ENCODE results near the gene TBC1D20. TPM values are rescaled to one million over a fixed set of nuclear protein-coding genes. Genes with fewer than 3 reads are reported as not detected.

The TBC1D20 gene
- total RNA-seq, 1 donor from 2014 or later: 40.6 TPM

DNA sequence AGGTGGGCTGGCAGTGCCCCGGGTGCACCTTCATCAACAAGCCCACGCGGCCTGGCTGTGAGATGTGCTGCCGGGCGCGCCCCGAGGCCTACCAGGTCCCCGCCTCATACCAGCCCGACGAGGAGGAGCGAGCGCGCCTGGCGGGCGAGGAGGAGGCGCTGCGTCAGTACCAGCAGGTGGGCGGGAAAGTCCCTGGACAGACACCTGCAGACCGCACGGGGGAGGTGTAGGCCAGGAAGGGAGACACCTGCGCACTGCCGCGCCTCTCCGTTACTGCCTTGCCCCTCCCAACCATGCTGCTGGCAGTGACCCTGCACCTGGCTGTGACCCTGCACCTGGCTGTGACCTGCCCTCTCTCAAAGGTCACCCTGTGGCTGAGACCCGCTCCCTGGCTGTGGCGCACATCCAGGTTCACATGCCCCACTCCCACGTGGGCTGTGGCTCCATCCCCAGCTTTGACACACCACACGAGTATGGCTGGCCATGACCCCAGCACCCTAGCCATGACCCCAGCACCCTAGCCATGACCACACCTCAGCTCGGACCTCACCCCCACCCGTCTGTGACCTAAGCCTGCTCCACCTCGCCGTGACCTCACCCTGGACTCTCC is 42.7 kb downstream of the TBC1D20 start:
- H3K27ac Mint-ChIP-seq (ENCODE audit: unreplicated experiment): no peak overlapping the region
- Histone ChIP-seq H4K20me1 (ENCODE audit: insufficient read depth, low read length) (peaks cover 16% of the 10 kb centered on the region), H3K27me3 (ENCODE audit: insufficient read depth, low read length) (no peaks in the 10 kb centered on the region), H3K79me2 (ENCODE audit: insufficient read depth, low read length) (peaks cover 3% of the 10 kb centered on the region), H3K9me3 (ENCODE audit: insufficient read depth, low read depth, low read length) (no peaks in the 10 kb centered on the region), H3K27ac (ENCODE audit: low read depth, low read length) (no peak overlapping the region), H2AFZ (ENCODE audit: low read depth, low read length) (no peak overlapping the region), H3K4me2 (ENCODE audit: low read length) (no peak overlapping the region), H3K4me3 (ENCODE audit: insufficient read depth, low read depth, low read length) (no peak overlapping the region), H3K9ac (ENCODE audit: low read length) (no peak overlapping the region), H3K36me3 (ENCODE audit: insufficient read depth, low read length) (peaks cover 6% of the 10 kb centered on the region), H3K4me1 (ENCODE audit: insufficient read depth, low read length) (no peaks in the 10 kb centered on the region)
- H3K27me3 Mint-ChIP-seq (ENCODE audit: low read depth, unreplicated experiment): no peaks in the 10 kb centered on the region
- no peak for FAIRE-seq
- H3K4me1 Mint-ChIP-seq (ENCODE audit: low read depth, unreplicated experiment): peaks cover 3% of the 10 kb centered on the region
- no peaks in the 10 kb centered on the region for H3K9me3 Mint-ChIP-seq (ENCODE audit: unreplicated experiment)
- TF ChIP-seq, protein P1, sequence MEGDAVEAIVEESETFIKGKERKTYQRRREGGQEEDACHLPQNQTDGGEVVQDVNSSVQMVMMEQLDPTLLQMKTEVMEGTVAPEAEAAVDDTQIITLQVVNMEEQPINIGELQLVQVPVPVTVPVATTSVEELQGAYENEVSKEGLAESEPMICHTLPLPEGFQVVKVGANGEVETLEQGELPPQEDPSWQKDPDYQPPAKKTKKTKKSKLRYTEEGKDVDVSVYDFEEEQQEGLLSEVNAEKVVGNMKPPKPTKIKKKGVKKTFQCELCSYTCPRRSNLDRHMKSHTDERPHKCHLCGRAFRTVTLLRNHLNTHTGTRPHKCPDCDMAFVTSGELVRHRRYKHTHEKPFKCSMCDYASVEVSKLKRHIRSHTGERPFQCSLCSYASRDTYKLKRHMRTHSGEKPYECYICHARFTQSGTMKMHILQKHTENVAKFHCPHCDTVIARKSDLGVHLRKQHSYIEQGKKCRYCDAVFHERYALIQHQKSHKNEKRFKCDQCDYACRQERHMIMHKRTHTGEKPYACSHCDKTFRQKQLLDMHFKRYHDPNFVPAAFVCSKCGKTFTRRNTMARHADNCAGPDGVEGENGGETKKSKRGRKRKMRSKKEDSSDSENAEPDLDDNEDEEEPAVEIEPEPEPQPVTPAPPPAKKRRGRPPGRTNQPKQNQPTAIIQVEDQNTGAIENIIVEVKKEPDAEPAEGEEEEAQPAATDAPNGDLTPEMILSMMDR (IDR thresholded peaks at IDR 0.05; ENCODE audit: insufficient read depth, low read depth, low read length): no peak
- no peak for TF ChIP-seq EZH2 (IDR thresholded peaks at IDR 0.05; ENCODE audit: insufficient read depth, low read length)
- DNase-seq (ENCODE audit: low read depth): no peak
- H3K36me3 Mint-ChIP-seq (ENCODE audit: low read depth, unreplicated experiment): peaks cover 36% of the 10 kb centered on the region
- no peak overlapping the region for H3K4me3 Mint-ChIP-seq (ENCODE audit: unreplicated experiment)

DNA sequence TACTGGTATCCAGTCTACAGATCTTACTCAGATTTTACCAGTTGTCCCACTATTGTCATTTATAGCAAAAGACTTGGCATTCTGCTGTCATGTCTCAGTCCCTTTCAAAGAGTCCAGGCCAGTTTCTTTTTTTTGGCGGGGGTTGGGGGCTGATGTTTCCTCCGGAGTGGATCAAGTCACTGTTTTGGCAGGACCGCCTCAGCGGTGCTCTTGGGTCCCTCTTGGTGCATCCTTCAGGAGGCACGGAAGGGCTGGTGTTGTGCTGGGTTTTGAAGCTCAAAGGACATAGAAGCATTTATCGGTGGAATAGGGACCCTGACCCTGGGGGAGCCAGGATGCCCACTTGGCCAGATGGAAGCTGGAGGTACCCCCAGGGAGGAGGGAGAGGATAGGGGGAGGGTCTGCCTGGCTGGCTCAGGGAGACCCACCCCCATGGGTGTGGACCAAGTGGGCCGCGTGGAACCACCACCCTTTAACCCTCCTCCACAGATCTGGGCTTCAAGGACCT is 43.4 kb downstream of the TBC1D20 start:
- Histone ChIP-seq H3K4me2 (ENCODE audit: low read length) (no peak overlapping the region), H2AFZ (ENCODE audit: low read depth, low read length) (no peak overlapping the region), H3K36me3 (ENCODE audit: insufficient read depth, low read length) (peaks cover 6% of the 10 kb centered on the region), H3K4me1 (ENCODE audit: insufficient read depth, low read length) (no peaks in the 10 kb centered on the region), H4K20me1 (ENCODE audit: insufficient read depth, low read length) (peaks cover 21% of the 10 kb centered on the region), H3K9ac (ENCODE audit: low read length) (no peak overlapping the region), H3K27ac (ENCODE audit: low read depth, low read length) (no peak overlapping the region), H3K9me3 (ENCODE audit: insufficient read depth, low read depth, low read length) (no peaks in the 10 kb centered on the region), H3K4me3 (ENCODE audit: insufficient read depth, low read depth, low read length) (no peak overlapping the region), H3K27me3 (ENCODE audit: insufficient read depth, low read length) (no peaks in the 10 kb centered on the region), H3K79me2 (ENCODE audit: insufficient read depth, low read length) (peaks cover 8% of the 10 kb centered on the region)
- FAIRE-seq (no peak), DNase-seq (ENCODE audit: low read depth) (no peak)
- H3K27me3 Mint-ChIP-seq (ENCODE audit: low read depth, unreplicated experiment): no peaks in the 10 kb centered on the region
- peaks cover 3% of the 10 kb centered on the region for H3K4me1 Mint-ChIP-seq (ENCODE audit: low read depth, unreplicated experiment)
- no peaks in the 10 kb centered on the region for H3K9me3 Mint-ChIP-seq (ENCODE audit: unreplicated experiment)
- peaks cover 32% of the 10 kb centered on the region for H3K36me3 Mint-ChIP-seq (ENCODE audit: low read depth, unreplicated experiment)
- no peak overlapping the region for H3K27ac Mint-ChIP-seq (ENCODE audit: unreplicated experiment)
- no peak overlapping the region for H3K4me3 Mint-ChIP-seq (ENCODE audit: unreplicated experiment)
- TF ChIP-seq EZH2 (IDR thresholded peaks at IDR 0.05; ENCODE audit: insufficient read depth, low read length): no peak
- TF ChIP-seq, protein P1 (IDR thresholded peaks at IDR 0.05; ENCODE audit: insufficient read depth, low read depth, low read length): no peak

DNA sequence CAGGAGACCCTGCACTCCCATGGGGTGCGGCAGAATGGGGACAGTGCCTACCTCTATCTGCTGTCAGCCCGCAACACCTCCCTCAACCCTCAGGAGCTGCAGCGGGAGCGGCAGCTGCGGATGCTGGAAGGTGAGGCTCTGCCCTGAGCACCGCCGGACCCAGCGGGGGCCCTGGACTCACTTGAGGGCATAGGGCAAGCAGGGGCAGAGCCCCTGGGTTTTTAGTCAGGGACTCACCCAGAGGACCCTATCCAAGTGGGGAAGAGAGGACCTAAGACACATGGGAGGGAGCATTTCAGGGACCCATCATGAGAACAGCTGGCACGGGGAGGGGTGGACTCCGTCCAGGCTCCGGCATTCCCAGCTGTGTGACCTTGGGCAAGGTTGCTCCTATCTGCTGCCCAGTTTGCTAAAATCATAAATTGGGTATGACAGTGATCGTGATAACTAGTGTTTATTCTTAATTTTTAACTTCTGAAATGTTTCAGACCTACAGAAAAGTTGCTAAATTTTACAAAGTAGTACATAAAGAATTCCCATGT is 44.5 kb downstream of the TBC1D20 start:
- no peaks in the 10 kb centered on the region for H3K9me3 Mint-ChIP-seq (ENCODE audit: unreplicated experiment)
- Histone ChIP-seq H3K9me3 (ENCODE audit: insufficient read depth, low read depth, low read length) (no peaks in the 10 kb centered on the region), H3K27me3 (ENCODE audit: insufficient read depth, low read length) (no peaks in the 10 kb centered on the region), H2AFZ (ENCODE audit: low read depth, low read length) (no peak overlapping the region), H3K4me3 (ENCODE audit: insufficient read depth, low read depth, low read length) (no peak overlapping the region), H4K20me1 (ENCODE audit: insufficient read depth, low read length) (peaks cover 30% of the 10 kb centered on the region), H3K9ac (ENCODE audit: low read length) (no peak overlapping the region), H3K36me3 (ENCODE audit: insufficient read depth, low read length) (peaks cover 4% of the 10 kb centered on the region), H3K4me1 (ENCODE audit: insufficient read depth, low read length) (no peaks in the 10 kb centered on the region), H3K79me2 (ENCODE audit: insufficient read depth, low read length) (peaks cover 17% of the 10 kb centered on the region), H3K4me2 (ENCODE audit: low read length) (no peak overlapping the region), H3K27ac (ENCODE audit: low read depth, low read length) (no peak overlapping the region)
- no peaks in the 10 kb centered on the region for H3K27me3 Mint-ChIP-seq (ENCODE audit: low read depth, unreplicated experiment)
- no peak overlapping the region for H3K4me3 Mint-ChIP-seq (ENCODE audit: unreplicated experiment)
- DNase-seq (ENCODE audit: low read depth) (no peak), FAIRE-seq (no peak)
- peaks cover 5% of the 10 kb centered on the region for H3K4me1 Mint-ChIP-seq (ENCODE audit: low read depth, unreplicated experiment)
- H3K36me3 Mint-ChIP-seq (ENCODE audit: low read depth, unreplicated experiment): peaks cover 33% of the 10 kb centered on the region
- no peak for TF ChIP-seq EZH2 (IDR thresholded peaks at IDR 0.05; ENCODE audit: insufficient read depth, low read length)
- TF ChIP-seq, protein P1 (IDR thresholded peaks at IDR 0.05; ENCODE audit: insufficient read depth, low read depth, low read length): no peak
- H3K27ac Mint-ChIP-seq (ENCODE audit: unreplicated experiment): no peak overlapping the region

Data from astrocyte (in vitro differentiated cells and primary cell).